ENCODE measurements around the gene CLMP.

- TF ChIP-seq CTCF (conservative IDR thresholded peaks at IDR 0.05) = no peak
- no peak for TF ChIP-seq EZH2 (IDR thresholded peaks at IDR 0.05; ENCODE audit: low read depth)
Observed at GRCh38 chr11:123152951-123153350, 42.1 kb downstream of the CLMP start.
